NB4 (cell line): Measurements from ENCODE around the gene PPP2R5C.

Experiments used
- DNase-seq: peaks from one replicate; pipeline ENCODE4 v3.0.0; 2010; ENCODE audit warnings: low read depth
- H3K4me3 ChIP-seq: one replicate; pipeline ENCODE4 v1.5.1; 2011; ENCODE audit warnings: mild to moderate bottlenecking, low read depth, low read length, moderate library complexity
- MYC ChIP-seq: IDR thresholded peaks from 2 replicates; pipeline ENCODE4 v1.6.1; 2011; ENCODE audit warnings: low read depth, low read length
- POLR2A ChIP-seq: IDR thresholded peaks from 2 replicates; pipeline ENCODE4 v1.6.1; 2011; ENCODE audit warnings: mild to moderate bottlenecking; ENCODE audit not compliant: insufficient read length; ENCODE audit errors: extremely low read depth
- TF ChIP-seq, protein P1 (sequence below): IDR thresholded peaks from one replicate; pipeline ENCODE4 v1.5.1; 2012; ENCODE audit warnings: low read depth, low read length
- TF ChIP-seq, protein P2 (sequence below): IDR thresholded peaks from 2 replicates; pipeline ENCODE4 v1.6.1; 2011; ENCODE audit warnings: low read depth, low read length

PPP2R5C gene

DNA sequence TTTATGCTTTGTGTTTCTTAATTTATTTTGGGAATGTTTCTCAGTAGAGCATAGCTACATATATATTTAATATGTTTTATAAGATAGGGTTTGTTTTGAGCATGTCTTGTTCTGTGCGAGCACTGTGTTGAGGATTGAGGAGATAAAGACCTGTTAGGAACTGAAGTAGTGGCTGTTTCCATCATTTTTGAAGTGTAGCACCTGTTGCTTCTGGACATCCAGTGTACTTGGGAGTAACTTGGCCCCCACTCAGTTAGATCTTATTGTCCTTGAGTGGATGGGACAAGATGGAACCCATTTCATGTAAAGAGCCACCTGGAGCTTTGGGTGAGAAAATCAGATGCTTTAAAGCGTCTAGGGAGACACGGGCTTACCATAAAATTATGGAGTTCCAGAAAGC lies 8.7 kb downstream of the PPP2R5C start:
- TF ChIP-seq, protein P1, sequence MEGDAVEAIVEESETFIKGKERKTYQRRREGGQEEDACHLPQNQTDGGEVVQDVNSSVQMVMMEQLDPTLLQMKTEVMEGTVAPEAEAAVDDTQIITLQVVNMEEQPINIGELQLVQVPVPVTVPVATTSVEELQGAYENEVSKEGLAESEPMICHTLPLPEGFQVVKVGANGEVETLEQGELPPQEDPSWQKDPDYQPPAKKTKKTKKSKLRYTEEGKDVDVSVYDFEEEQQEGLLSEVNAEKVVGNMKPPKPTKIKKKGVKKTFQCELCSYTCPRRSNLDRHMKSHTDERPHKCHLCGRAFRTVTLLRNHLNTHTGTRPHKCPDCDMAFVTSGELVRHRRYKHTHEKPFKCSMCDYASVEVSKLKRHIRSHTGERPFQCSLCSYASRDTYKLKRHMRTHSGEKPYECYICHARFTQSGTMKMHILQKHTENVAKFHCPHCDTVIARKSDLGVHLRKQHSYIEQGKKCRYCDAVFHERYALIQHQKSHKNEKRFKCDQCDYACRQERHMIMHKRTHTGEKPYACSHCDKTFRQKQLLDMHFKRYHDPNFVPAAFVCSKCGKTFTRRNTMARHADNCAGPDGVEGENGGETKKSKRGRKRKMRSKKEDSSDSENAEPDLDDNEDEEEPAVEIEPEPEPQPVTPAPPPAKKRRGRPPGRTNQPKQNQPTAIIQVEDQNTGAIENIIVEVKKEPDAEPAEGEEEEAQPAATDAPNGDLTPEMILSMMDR = no peak
- TF ChIP-seq MYC = no peak
- TF ChIP-seq POLR2A = no peak
- TF ChIP-seq, protein P2, sequence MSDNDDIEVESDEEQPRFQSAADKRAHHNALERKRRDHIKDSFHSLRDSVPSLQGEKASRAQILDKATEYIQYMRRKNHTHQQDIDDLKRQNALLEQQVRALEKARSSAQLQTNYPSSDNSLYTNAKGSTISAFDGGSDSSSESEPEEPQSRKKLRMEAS = no peak
- DNase-seq = no peak
- no peak overlapping the region for H3K4me3 ChIP-seq

DNA sequence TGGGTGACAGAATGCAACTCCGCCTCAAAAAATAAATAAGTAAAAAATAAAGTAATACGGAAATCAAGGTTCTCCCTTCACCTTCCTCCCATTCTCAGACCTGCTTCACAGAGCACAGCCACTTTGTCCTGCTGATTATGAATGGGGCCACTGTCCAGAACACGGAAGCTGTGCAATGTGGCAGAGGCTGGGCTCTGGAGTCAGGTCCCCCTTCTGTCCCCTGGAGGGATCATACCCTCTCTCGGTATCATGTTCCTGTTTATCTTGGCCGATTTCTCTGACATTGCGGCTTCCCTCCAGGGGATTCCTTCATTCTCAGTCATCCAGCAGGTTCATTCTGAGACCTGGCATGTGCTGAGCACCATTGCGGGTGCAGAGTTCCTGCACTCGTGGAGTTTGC lies 11.3 kb downstream of the PPP2R5C start:
- DNase-seq = no peak
- no peak overlapping the region for H3K4me3 ChIP-seq
- TF ChIP-seq, protein P1 = no peak

DNA sequence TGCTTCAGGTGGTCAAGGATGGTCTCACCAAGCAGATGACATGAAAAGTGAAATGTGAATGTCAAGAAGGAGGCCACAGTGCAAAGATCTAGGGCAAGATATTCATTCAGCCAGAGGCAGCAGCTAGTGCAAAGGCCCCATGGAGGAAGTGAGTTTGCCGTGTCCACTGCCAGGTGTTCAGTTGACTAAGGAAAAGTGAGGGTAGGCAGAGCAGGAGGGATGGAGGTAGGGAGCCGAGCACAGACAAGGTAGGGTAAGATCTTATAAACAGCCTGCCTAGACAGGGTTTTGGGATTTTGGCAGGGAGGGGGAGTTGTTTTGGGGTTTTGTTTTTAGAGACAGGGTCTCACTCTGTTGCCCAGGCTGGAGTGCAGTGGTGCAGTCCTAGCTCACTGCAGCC lies 11.9 kb downstream of the PPP2R5C start:
- TF ChIP-seq POLR2A (no peak), MYC (no peak)
- TF ChIP-seq, protein P1 = no peak
- TF ChIP-seq, protein P2 = no peak
- no peak overlapping the region for H3K4me3 ChIP-seq
- no peak for DNase-seq

DNA sequence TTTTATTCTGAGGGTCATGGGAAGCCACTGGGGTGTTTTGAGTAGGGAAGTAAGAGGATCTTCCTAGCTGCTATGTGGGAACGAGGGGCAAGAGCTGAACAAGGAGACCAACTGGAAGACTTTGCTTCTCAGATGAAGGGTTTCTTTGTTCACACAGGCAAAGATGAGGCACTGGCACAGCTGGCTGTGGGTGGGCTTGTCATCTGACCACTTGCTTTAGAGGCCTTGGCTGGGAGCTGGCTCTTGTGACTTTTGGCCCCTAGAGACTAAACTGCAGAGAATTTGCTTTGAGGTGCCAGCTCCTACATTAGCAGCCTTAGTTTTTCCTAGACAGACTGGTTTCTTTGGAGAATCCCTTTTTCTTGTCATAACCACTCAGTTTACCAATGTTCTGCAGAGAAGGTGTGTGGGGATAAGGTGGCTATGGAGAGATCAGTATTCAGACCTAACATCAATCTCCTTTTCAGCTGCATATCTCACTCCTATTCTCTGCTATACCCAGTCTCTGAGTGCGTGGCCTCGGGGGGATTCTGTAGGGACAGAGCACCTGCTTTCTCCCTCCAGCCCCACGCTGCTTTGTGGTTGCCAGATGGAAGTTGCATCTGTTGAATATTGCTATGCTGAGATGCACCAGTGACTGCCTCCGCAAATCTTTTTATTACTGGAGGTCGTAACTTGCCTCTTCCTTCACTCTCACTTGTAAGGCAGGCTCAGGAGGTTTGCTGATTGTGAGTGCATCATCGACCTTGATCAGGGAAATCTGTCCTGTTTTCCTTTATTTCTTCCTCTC lies 12.7 kb downstream of the PPP2R5C start:
- TF ChIP-seq MYC (no peak), POLR2A (no peak)
- TF ChIP-seq, protein P2 = no peak
- no peak overlapping the region for H3K4me3 ChIP-seq

DNA sequence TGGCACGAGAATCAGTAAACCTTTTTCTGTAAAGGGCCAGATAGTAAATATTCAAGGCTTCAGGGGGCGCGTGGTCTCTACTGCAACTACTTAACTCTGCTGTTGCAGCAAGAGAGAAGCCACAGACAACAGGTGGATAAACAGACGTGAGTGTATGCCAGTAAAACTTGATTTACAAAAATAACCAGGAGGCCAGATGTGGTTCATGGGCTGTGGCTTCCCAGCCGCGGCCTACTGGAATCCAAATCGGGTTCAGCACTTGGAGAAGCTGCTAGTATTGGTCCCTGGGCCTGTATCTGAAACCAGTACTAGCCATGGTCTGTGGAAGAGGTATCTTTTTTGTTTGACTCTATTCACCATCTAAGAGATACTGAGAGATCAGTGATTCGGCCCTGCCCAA lies 13.3 kb downstream of the PPP2R5C start:
- H3K4me3 ChIP-seq = no peak overlapping the region
- TF ChIP-seq POLR2A (no peak), MYC (no peak)
- TF ChIP-seq, protein P1 = no peak
- TF ChIP-seq, protein P2 = no peak
- DNase-seq = no peak

More for the DNA sequence above, 12.7 kb downstream of the PPP2R5C start:
- no peak for DNase-seq

DNA sequence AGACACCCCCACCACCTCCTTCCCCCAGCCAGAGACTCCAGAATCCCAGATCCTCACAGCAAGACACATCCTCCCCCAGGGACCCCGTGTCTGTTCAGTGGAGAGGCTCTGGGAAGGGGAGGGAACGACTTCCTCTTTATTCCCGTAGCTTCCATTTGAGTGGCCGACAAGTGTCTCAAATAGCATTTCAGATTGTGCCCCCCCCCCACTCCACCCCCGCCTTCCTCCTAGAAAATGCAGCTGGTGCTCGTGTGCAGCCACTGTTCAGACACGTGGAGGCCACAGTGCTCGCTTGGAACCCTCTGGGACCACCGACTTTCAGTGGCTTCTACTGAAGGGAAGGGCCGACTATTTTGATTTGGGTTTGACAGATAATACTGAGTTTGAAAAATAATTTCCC lies 14.3 kb downstream of the PPP2R5C start:
- H3K4me3 ChIP-seq = no peak overlapping the region
- no peak for DNase-seq
- TF ChIP-seq POLR2A (no peak), MYC (no peak)
- TF ChIP-seq, protein P1 = no peak
- TF ChIP-seq, protein P2 = no peak
